BE2C (cell line): ENCODE measurements around the gene NPAS2.

Experiments used
- DNase-seq: peaks from one replicate; pipeline ENCODE4 v3.0.0-alpha.2; 2020
- H3K27me3 ChIP-seq: fragments of 250-450 bp; sonication (Bioruptor Pico); 2 replicates; pipeline ENCODE4 v1.5.1; 2020; ENCODE audit warnings: mild to moderate bottlenecking
- H3K36me3 ChIP-seq: fragments of 250-450 bp; sonication (Bioruptor Pico); 2 replicates; pipeline ENCODE4 v1.5.1; 2020; ENCODE audit warnings: mild to moderate bottlenecking
- H3K4me1 ChIP-seq: fragments of 250-450 bp; sonication (Bioruptor Pico); 2 replicates; pipeline ENCODE4 v1.5.1; 2020
- H3K4me3 ChIP-seq: 2 replicates; pipeline ENCODE4 v1.5.1; 2011; ENCODE audit warnings: low read depth, low read length
- H3K9me3 ChIP-seq: fragments of 250-450 bp; sonication (Bioruptor Pico); 2 replicates; pipeline ENCODE4 v1.5.1; 2020
- TF ChIP-seq, protein P1 (sequence below): IDR thresholded peaks from 2 replicates; pipeline ENCODE4 v1.5.1; 2012; ENCODE audit warnings: mild to moderate bottlenecking, low read depth, low read length

Gene NPAS2

DNA sequence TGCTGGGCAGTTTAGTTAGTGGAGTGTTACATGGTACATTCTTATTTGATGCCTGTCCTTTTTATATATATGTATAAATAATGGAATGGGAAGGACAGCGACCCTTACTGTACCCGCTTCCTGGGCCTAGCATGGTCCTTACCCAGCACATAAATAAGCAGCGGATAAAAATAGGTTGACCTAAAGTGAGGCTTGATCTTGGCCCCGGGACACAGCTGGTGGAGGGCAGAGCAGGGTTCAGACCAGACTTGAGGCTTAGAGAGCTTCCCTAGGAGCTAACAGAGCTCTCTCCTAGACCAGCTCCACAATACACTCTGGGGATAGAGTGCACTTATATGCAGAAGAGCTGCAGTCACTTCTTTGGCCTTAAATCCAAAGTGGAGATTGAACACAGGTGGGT lies 135.3 kb downstream of the NPAS2 start:
- Histone ChIP-seq H3K4me3 (no peak overlapping the region), H3K4me1 (no peaks in the 10 kb centered on the region), H3K9me3 (no peaks in the 10 kb centered on the region), H3K36me3 (no peaks in the 10 kb centered on the region), H3K27me3 (no peaks in the 10 kb centered on the region)
- no peak for DNase-seq
- TF ChIP-seq, protein P1, sequence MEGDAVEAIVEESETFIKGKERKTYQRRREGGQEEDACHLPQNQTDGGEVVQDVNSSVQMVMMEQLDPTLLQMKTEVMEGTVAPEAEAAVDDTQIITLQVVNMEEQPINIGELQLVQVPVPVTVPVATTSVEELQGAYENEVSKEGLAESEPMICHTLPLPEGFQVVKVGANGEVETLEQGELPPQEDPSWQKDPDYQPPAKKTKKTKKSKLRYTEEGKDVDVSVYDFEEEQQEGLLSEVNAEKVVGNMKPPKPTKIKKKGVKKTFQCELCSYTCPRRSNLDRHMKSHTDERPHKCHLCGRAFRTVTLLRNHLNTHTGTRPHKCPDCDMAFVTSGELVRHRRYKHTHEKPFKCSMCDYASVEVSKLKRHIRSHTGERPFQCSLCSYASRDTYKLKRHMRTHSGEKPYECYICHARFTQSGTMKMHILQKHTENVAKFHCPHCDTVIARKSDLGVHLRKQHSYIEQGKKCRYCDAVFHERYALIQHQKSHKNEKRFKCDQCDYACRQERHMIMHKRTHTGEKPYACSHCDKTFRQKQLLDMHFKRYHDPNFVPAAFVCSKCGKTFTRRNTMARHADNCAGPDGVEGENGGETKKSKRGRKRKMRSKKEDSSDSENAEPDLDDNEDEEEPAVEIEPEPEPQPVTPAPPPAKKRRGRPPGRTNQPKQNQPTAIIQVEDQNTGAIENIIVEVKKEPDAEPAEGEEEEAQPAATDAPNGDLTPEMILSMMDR: no peak

DNA sequence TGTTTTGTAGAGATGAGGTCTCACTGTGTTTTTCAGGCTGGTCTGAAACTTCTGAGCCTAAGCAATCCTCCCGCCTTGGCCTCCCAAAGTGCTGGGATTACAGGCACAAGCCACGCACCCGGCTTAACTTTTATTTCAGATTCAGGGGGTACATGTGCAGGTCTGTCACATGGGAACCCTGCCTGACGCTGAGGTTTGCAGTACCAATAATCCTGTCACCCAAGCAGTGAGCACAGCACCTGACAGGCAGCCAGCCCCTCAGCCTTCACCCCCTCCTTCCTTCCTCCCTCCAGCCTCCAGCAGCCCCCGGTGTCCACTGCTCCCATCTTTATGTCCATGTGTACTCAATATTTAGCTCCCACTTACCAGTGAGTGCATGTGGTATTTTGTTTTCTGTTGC lies 136.1 kb downstream of the NPAS2 start:
- Histone ChIP-seq H3K36me3 (no peaks in the 10 kb centered on the region), H3K9me3 (no peaks in the 10 kb centered on the region), H3K4me1 (no peaks in the 10 kb centered on the region), H3K27me3 (no peaks in the 10 kb centered on the region), H3K4me3 (no peak overlapping the region)
- no peak for DNase-seq
- TF ChIP-seq, protein P1: no peak

DNA sequence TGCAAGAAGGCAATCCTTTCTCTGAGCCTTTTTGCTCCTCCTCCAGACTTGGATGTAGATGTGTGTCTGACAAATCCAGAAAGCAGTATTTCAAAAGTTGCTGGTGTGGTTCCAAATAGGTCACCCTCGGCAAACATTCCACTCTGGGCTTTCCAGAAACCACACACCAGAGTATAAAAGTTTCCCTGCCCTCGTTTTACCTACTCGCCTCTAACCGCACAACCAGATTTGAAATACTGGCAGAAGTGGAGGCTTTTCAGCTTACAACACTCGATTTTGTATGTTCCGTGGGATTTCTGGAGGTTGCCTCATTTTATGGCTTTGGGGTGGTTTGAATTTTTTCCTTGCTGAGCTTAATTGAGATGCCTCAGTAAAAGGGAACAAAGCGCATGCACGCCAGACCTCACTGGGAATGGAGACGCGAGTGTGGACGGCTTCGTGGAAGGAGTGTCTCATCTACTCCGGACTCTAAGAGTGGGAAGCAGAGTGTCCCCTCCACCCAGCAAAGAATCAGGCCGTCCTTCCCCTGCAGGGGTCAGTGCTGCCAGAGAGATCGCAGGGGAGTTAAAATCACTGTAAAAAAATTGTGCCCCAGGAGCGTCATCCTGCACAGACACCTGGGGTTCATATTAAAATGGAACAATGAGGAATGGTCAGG lies 138.2 kb downstream of the NPAS2 start:
- H3K4me3 ChIP-seq: no peak overlapping the region
- no peaks in the 10 kb centered on the region for H3K4me1 ChIP-seq
- no peaks in the 10 kb centered on the region for H3K9me3 ChIP-seq
- TF ChIP-seq, protein P1: no peak
- H3K27me3 ChIP-seq: no peaks in the 10 kb centered on the region
- H3K36me3 ChIP-seq: no peaks in the 10 kb centered on the region
- no peak for DNase-seq

DNA sequence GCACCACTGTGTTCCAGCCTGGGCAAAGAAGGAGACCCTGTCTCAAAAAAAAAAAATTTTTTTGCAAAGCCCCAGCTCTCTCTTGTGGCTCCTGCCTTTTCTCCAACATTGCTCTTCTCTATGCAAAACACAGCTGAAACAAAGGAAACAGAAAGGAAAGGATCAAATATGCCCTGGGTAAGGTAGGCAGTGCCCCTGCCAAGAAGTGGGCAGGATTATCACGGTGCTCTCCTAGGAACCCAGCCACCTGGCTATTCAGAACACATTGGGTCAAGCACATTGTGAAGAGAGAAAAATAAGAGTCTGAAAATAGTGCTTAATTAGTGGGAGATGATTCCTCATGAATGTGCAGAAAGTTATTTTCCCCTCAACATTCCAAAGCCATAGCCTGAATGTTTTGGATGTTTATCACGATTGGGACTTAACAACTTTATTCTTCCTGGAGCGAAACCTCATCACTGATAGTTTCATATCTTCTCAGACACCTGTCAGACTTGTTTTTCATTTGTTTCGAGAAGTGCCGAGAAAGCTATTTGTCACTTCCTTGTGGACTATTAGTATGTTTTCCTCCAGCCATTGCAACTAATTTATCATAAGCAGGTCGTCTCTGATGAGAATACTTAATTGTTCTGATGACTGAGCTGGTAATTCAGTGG lies 139.4 kb downstream of the NPAS2 start:
- no peaks in the 10 kb centered on the region for H3K4me1 ChIP-seq
- DNase-seq: no peak
- no peak overlapping the region for H3K4me3 ChIP-seq
- no peaks in the 10 kb centered on the region for H3K27me3 ChIP-seq
- TF ChIP-seq, protein P1: no peak
- H3K9me3 ChIP-seq: no peaks in the 10 kb centered on the region
- H3K36me3 ChIP-seq: no peaks in the 10 kb centered on the region

DNA sequence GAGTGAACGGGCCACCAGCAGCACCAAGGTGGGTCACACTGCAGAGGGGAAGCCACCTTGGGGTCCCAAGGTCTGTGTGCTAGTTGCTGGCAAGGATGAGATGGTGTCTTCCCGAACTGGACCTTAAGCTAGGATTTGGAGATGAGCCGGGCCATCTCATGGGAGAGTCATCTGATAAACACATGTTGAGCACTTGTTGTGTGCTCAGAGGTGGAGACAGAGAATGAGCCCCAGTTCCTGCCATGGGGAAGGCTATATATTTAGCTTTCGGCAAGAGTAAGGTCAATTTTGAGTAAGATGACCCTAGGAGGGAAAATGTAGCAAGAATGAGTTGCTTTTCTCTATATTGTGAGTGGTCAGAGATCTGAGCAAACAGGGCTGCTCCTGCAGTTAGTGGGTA lies 140.7 kb downstream of the NPAS2 start:
- no peaks in the 10 kb centered on the region for H3K27me3 ChIP-seq
- H3K4me1 ChIP-seq: no peaks in the 10 kb centered on the region
- DNase-seq: no peak
- H3K36me3 ChIP-seq: no peaks in the 10 kb centered on the region
- TF ChIP-seq, protein P1: no peak
- H3K9me3 ChIP-seq: no peaks in the 10 kb centered on the region
- H3K4me3 ChIP-seq: no peak overlapping the region

DNA sequence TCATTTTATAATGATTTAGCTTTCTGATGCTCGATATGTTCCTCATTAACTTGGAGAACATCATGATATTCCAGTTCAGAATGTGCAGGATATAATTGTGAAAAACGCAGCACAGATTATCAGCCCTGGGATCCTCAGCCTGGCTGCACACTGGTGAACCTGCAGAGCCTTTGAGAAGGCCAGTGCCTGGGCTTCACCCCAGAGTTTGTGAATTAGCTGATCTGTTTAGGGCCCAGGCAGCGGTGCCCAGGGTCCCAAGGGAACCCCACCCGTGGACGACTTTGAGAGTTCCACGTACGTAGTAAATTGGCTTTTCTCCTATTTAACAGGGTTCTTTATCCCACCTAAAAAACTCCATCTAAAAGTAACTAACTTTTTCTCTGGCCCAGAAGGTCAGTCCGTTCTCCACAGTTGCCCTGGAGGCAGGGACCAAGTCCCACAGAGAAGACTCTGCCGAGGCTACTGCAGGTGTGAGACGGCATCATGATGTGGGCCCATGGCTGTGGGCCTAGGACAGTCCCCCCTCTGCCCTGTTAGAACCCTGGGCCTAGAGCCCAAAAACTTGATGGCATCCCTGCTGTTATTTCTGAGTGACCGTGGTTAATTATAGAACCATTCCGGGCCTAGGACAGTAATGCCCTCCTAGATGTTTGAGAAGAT lies 142.6 kb downstream of the NPAS2 start:
- DNase-seq: no peak
- TF ChIP-seq, protein P1: no peak
- Histone ChIP-seq H3K4me3 (no peak overlapping the region), H3K27me3 (no peaks in the 10 kb centered on the region), H3K9me3 (no peaks in the 10 kb centered on the region), H3K4me1 (no peaks in the 10 kb centered on the region), H3K36me3 (no peaks in the 10 kb centered on the region)
